K562 (cell line): ENCODE measurements around the gene ELOB. TPM values are rescaled to one million over a fixed set of nuclear protein-coding genes. Genes with fewer than 3 reads are reported as not detected.

Source experiments
- BMI1 ChIP-seq: fragments of 150-350 bp; IDR thresholded peaks from 2 replicates; pipeline ENCODE4 v1.6.1; 2014; ENCODE audit warnings: low read length
- BRCA1 ChIP-seq, 2 experiments: fragments of 450-650 bp in 1 of 2; sonication (generic) in 1 of 2; formaldehyde crosslinking in 1 of 2; IDR thresholded peaks; 2 replicates each; pipeline versions ENCODE4 v1.5.0 to v1.6.1; 2017 to 2020; ENCODE audit warnings: mild to moderate bottlenecking in 1 of 2, missing genetic modification reagents in 1 of 2
- FOXK1 ChIP-seq: sonication (generic); formaldehyde crosslinking; IDR thresholded peaks from 2 replicates; pipeline ENCODE4 v1.8.0; 2022; ENCODE audit warnings: missing genetic modification reagents, mild to moderate bottlenecking, borderline replicate concordance
- GTF2E2 ChIP-seq: fragments of 200-800 bp; sonication (Bioruptor generic); IDR thresholded peaks from 2 replicates; pipeline ENCODE4 v1.6.1; 2016; ENCODE audit warnings: missing genetic modification characterization, missing compliant biosample characterization
- HMGN3 ChIP-seq: IDR thresholded peaks from 2 replicates; pipeline ENCODE4 v1.6.1; 2011; ENCODE audit warnings: borderline replicate concordance, low read depth, mild to moderate bottlenecking, mixed read lengths, low read length; ENCODE audit not compliant: insufficient read length; ENCODE audit errors: extremely low read depth
- MBD2 ChIP-seq: sonication (generic); IDR thresholded peaks from 2 replicates; pipeline ENCODE4 v1.6.1; 2016; ENCODE audit warnings: low read depth, borderline replicate concordance
- MTA3 ChIP-seq: fragments of 450-650 bp; formaldehyde crosslinking; IDR thresholded peaks from 2 replicates; pipeline ENCODE4 v1.6.1; 2017; ENCODE audit warnings: mild to moderate bottlenecking, borderline replicate concordance
- MXI1 ChIP-seq: IDR thresholded peaks from 2 replicates; pipeline ENCODE4 v1.6.1; 2011; ENCODE audit warnings: low read depth, mild to moderate bottlenecking, improper control_type of control experiment, low read length
- RCOR1 ChIP-seq, 2 experiments: IDR thresholded peaks; 2 replicates each; pipeline ENCODE4 v1.6.1; 2012; ENCODE audit warnings: low read depth in 2 of 2, low read length in 2 of 2, borderline replicate concordance in 1 of 2, improper control_type of control experiment in 1 of 2
- SMAD4 ChIP-seq: fragments of 250-450 bp; sonication (Bioruptor Pico); conservative IDR thresholded peaks from 2 replicates; pipeline ENCODE4 v1.8.0; 2021; ENCODE audit warnings: inconsistent platforms, mild to moderate bottlenecking, moderate library complexity
- SPI1 ChIP-seq: IDR thresholded peaks from 2 replicates; pipeline ENCODE4 v1.6.1; 2011; ENCODE audit warnings: low read depth, low read length, control low read depth, borderline replicate concordance
- SRSF1 ChIP-seq: fragments of 200-400 bp; formaldehyde crosslinking; IDR thresholded peaks from 2 replicates; pipeline ENCODE4 v1.6.1; 2017; ENCODE audit warnings: mild to moderate bottlenecking, low read depth, low read length, moderate library complexity
- XRCC4 ChIP-seq: IDR thresholded peaks from one replicate; pipeline ENCODE4 v1.6.1; 2011; ENCODE audit not compliant: insufficient read depth, insufficient read length; ENCODE audit errors: extremely low read depth
- ZBED1 ChIP-seq: IDR thresholded peaks from 2 replicates; pipeline ENCODE4 v1.6.1; 2014
- ZNF134 ChIP-seq: fragments of 250-450 bp; sonication (Bioruptor Pico); conservative IDR thresholded peaks from 2 replicates; pipeline ENCODE4 v1.4.0; 2020
- polyA plus RNA-seq, 8 experiments: library from polyadenylated mRNA; depleted of rRNA in 4 of 8; stranded (reverse) in 5 of 8; unstranded in 3 of 8; fragments of >200 nt; fragmentation: Nextera tagmentation in 2 of 8; fragmentation: Illumina TruSeq in 1 of 8; extraction: Ambion mirVana in 2 of 8; extraction: Trizol in 1 of 8; gene quantifications; 2 replicates each; pipeline versions ENCODE4 v1.2.1 to v1.2.3, GENCODE V29; 2011 to 2014; ENCODE audit warnings: inconsistent platforms in 1 of 8, missing spikeins in 1 of 8
- total RNA-seq, 7 experiments: library from RNA; depleted of rRNA in 6 of 7; stranded (reverse); fragments of >200 nt in 6 of 7; fragmentation: Illumina TruSeq in 2 of 7; extraction: Trizol in 2 of 7; gene quantifications; 2 replicates each; pipeline versions ENCODE4 v1.2.1 to v1.2.3, GENCODE V29; 2011 to 2021; ENCODE audit warnings: low replicate concordance in 1 of 7
- TF ChIP-seq, protein P1 (sequence below): fragments of 450-650 bp; formaldehyde crosslinking; IDR thresholded peaks from 2 replicates; pipeline ENCODE4 v1.4.0; 2020; ENCODE audit warnings: mild to moderate bottlenecking, moderate library complexity
- TF ChIP-seq, protein P2 (sequence below), 2 experiments: fragments of 200-800 bp in 1 of 2; sonication (Bioruptor generic) in 1 of 2; sonication (generic) in 1 of 2; formaldehyde crosslinking in 1 of 2; IDR thresholded peaks in 1 of 2; conservative IDR thresholded peaks in 1 of 2; 2 replicates each; pipeline versions ENCODE4 v1.5.0 to v1.6.1; 2016 to 2020; ENCODE audit warnings: missing compliant biosample characterization in 1 of 2, missing genetic modification characterization in 1 of 2, missing genetic modification reagents in 1 of 2
- TF ChIP-seq, protein P3 (sequence below), 2 experiments: IDR thresholded peaks in 1 of 2; conservative IDR thresholded peaks in 1 of 2; 2 replicates each; pipeline ENCODE4 v1.6.1; 2016; ENCODE audit warnings: low read depth in 2 of 2, mild to moderate bottlenecking in 1 of 2, missing compliant biosample characterization in 1 of 2, missing genetic modification characterization in 1 of 2, moderate library complexity in 1 of 2
- TF ChIP-seq, protein P4 (sequence below), 2 experiments: fragments of 450-650 bp; conservative IDR thresholded peaks; 2 replicates each; pipeline ENCODE4 v1.6.1; 2017; ENCODE audit warnings: mild to moderate bottlenecking in 2 of 2, moderate library complexity in 2 of 2

Gene ELOB
- total and polyA plus RNA-seq, 9 of the 15 experiments (the other 6 are each of a cell fraction or from before 2014, with no cell fraction given), result 63.2 to 791 (median 237) TPM

DNA sequence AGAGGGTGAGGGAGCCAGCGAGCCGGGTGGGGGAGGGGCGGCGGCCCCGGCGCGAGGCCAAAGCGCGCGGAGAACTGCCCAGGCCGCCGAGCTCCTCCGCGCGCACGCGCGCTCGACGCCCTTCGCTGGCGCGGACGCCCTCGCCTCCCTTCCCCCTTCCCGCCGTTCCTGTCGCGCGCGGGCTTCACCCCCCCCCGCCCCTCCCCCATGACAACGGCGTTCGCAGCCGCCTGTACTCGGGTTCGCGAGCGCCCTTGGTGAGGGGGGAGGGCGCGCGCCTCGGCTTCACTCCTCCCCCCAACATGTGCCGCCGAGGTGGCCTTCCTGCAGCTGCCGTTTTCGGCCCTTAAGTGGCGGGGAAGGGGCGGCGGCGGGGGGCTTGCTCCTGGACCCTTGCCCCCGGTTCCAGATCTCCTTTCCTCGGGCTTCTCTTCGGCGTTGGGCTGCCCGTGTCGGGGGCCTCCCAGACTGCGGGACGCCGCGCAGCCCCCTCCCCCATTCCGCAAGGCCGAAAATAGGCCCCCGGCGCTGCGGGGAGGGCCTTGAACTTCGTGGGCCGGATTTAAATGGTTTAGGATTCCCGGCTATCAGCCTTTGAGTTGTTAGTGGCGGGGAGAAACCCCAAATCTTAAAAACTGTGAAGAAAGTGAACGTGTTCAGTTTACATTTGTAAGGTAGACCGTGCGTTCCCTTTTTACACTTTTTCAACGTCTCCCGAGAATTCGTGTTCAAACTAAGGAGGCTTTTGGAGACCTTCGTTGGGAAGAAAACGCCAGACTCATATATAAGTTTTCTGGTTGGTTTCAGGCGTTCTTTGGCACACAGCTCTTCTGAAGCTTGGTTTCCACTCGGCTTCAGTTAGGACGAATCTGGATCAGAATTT, 24.0 kb downstream of the ELOB start (continued):
- TF ChIP-seq, protein P1, sequence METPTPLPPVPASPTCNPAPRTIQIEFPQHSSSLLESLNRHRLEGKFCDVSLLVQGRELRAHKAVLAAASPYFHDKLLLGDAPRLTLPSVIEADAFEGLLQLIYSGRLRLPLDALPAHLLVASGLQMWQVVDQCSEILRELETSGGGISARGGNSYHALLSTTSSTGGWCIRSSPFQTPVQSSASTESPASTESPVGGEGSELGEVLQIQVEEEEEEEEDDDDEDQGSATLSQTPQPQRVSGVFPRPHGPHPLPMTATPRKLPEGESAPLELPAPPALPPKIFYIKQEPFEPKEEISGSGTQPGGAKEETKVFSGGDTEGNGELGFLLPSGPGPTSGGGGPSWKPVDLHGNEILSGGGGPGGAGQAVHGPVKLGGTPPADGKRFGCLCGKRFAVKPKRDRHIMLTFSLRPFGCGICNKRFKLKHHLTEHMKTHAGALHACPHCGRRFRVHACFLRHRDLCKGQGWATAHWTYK (CRISPR knock-in tag), result no peak
- TF ChIP-seq, protein P2, sequence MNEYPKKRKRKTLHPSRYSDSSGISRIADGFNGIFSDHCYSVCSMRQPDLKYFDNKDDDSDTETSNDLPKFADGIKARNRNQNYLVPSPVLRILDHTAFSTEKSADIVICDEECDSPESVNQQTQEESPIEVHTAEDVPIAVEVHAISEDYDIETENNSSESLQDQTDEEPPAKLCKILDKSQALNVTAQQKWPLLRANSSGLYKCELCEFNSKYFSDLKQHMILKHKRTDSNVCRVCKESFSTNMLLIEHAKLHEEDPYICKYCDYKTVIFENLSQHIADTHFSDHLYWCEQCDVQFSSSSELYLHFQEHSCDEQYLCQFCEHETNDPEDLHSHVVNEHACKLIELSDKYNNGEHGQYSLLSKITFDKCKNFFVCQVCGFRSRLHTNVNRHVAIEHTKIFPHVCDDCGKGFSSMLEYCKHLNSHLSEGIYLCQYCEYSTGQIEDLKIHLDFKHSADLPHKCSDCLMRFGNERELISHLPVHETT (CRISPR knock-in tag; conservative IDR thresholded peaks at IDR 0.05 in 1 of 2, IDR thresholded peaks at IDR 0.05 in 1 of 2), result peak in 1 of 2 experiments; percentile 58; a peak in 1 of 4 replicates
- TF ChIP-seq BMI1 (no peak), SPI1 (no peak), SRSF1 (no peak), FOXK1 (CRISPR knock-in tag) (peak; percentile 37; the same call in 1 of the 2 replicates), SMAD4 (CRISPR knock-in tag) (peak; percentile 65; the same call in 1 of the 2 replicates), GTF2E2 (tag) (no peak), ZBED1 (no peak), BRCA1 (IDR thresholded peaks at IDR 0.05) (no peak), BRCA1 (CRISPR knock-in tag; IDR thresholded peaks at IDR 0.05) (no peak), MBD2 (0 out of 2 replicates have a peak, but pooled peaks have one; percentile 26), MTA3 (no peak), ZNF134 (CRISPR knock-in tag) (no peak), RCOR1 (IDR thresholded peaks at IDR 0.05; ENCODE audit: borderline replicate concordance in 1 of 2, low read depth in 2 of 2, low read length in 2 of 2) (no peak), XRCC4 (no peak), MXI1 (peak; percentile 32; the same call in 1 of the 2 replicates), HMGN3 (peak; percentile 82)
- TF ChIP-seq, protein P3, sequence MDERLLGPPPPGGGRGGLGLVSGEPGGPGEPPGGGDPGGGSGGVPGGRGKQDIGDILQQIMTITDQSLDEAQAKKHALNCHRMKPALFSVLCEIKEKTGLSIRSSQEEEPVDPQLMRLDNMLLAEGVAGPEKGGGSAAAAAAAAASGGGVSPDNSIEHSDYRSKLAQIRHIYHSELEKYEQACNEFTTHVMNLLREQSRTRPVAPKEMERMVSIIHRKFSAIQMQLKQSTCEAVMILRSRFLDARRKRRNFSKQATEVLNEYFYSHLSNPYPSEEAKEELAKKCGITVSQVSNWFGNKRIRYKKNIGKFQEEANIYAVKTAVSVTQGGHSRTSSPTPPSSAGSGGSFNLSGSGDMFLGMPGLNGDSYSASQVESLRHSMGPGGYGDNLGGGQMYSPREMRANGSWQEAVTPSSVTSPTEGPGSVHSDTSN (CRISPR knock-in tag; IDR thresholded peaks at IDR 0.05; ENCODE audit: low read depth), result no peak
- TF ChIP-seq, protein P3 (tag; conservative IDR thresholded peaks at IDR 0.05; ENCODE audit: low read depth), result no peak
- TF ChIP-seq, protein P4, sequence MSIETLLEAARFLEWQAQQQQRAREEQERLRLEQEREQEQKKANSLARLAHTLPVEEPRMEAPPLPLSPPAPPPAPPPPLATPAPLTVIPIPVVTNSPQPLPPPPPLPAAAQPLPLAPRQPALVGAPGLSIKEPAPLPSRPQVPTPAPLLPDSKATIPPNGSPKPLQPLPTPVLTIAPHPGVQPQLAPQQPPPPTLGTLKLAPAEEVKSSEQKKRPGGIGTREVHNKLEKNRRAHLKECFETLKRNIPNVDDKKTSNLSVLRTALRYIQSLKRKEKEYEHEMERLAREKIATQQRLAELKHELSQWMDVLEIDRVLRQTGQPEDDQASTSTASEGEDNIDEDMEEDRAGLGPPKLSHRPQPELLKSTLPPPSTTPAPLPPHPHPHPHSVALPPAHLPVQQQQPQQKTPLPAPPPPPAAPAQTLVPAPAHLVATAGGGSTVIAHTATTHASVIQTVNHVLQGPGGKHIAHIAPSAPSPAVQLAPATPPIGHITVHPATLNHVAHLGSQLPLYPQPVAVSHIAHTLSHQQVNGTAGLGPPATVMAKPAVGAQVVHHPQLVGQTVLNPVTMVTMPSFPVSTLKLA (conservative IDR thresholded peaks at IDR 0.05), result peak; percentile 92 to 93
